Measurements from ENCODE around the gene IL36A. TPM values are rescaled to one million over a fixed set of nuclear protein-coding genes. Genes with fewer than 3 reads are reported as not detected.

Gene IL36A, protein sequence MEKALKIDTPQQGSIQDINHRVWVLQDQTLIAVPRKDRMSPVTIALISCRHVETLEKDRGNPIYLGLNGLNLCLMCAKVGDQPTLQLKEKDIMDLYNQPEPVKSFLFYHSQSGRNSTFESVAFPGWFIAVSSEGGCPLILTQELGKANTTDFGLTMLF
- total RNA-seq, result not detected

GRCh38 chr2:113005030-113005509 lies at the start of gene IL36A:
Gene IL36A, plus strand, starts transcription at chr2:113005459. Its CDS starts 413 bp downstream, at chr2:113005872.
- Histone ChIP-seq H3K4me1 (no peaks in the 10 kb centered on the region), H3K27me3 (no peaks in the 10 kb centered on the region), H3K27ac (no peak within 1 kb of the TSS), H3K9me3 (peaks cover under 1 to 13% (median 8%) of the 10 kb centered on the region in 4 donors), H3K4me3 (no peak within 1 kb of the TSS), H3K36me3 (no peaks in the 10 kb centered on the region)
- TF ChIP-seq POLR2AphosphoS5 (IDR thresholded peaks at IDR 0.05) (no peak), EP300 (IDR thresholded peaks at IDR 0.05) (no peak), CTCF (IDR thresholded peaks at IDR 0.05) (no peak), POLR2A (IDR thresholded peaks at IDR 0.05) (no peak)
- 76 to 87% methylated on average over 3 of the region's 3 CpGs for WGBS, 2 donors
- ATAC-seq (ENCODE audit: low FRiP score in 2 of 2) (no peak), DNase-seq (no peak)

GRCh38 chr2:112957511-112957910 lies 47.7 kb upstream of the IL36A start:
- Histone ChIP-seq H3K4me3 (no peak overlapping the region), H3K4me1 (no peaks in the 10 kb centered on the region), H3K27ac (no peak overlapping the region), H3K27me3 (no peaks in the 10 kb centered on the region), H3K36me3 (no peaks in the 10 kb centered on the region), H3K9me3 (no peaks in the 10 kb centered on the region)
- TF ChIP-seq POLR2A (IDR thresholded peaks at IDR 0.05), result no peak
- no peak for TF ChIP-seq CTCF (IDR thresholded peaks at IDR 0.05)
- no peak for TF ChIP-seq POLR2AphosphoS5 (IDR thresholded peaks at IDR 0.05)
- no peak for TF ChIP-seq EP300 (IDR thresholded peaks at IDR 0.05)
- DNase-seq, result no peak
- WGBS, 2 donors, result 97 to 100% methylated on average over 3 of the region's 3 CpGs
- no peak for ATAC-seq (ENCODE audit: low FRiP score in 2 of 2)

GRCh38 chr2:112958428-112959108 lies 46.7 kb upstream of the IL36A start:
- Histone ChIP-seq H3K36me3 (no peaks in the 10 kb centered on the region), H3K4me1 (no peaks in the 10 kb centered on the region), H3K4me3 (no peak overlapping the region), H3K27me3 (no peaks in the 10 kb centered on the region), H3K9me3 (no peaks in the 10 kb centered on the region), H3K27ac (no peak overlapping the region)
- DNase-seq, result no peak
- 47 to 50% methylated on average over 9 of the region's 9 CpGs for WGBS, 2 donors
- TF ChIP-seq POLR2A (IDR thresholded peaks at IDR 0.05) (no peak), CTCF (IDR thresholded peaks at IDR 0.05) (peak; percentile 46 to 73 (median 57))
- peak in 1 of 2 donors; percentile 84 for ATAC-seq (ENCODE audit: low FRiP score in 2 of 2)

DNA sequence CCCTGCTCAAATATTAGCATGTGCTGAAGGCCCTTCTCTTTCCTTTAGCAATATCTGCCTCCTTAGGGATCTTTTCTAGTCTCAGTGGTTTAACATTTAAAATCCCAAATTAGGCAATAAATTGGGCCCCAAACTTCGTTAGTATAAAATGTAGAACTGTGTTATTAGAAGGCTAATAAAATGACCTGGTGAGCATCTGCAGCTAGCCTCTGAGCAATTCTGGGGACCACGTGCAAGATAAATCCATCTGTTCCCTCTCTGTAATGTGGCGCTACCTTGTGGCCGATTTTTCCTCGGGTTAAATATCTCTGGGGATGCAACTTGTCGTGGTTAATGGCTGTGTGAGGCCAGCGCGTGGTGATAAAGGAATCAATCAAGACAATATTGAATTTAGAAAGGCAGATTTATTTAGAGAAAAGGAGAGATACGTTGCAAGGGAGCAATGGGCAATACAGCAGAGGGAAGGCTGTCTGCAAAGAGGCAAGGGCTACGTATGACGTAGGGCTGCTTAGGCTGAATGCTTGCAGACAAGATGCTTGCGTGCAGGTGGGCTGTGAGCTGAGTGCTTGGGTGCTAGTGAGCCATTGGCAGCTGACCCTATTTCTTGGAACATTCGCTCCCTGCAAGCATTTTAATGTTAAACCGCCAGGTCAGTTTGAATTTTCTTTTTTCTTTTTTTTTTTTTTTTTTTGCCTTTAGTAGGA lies 46.0 kb upstream of the IL36A start:
- 77% methylated on average over 14 of the region's 14 CpGs for WGBS, 2 donors
- no peak for ATAC-seq (ENCODE audit: low FRiP score in 2 of 2)

More for the DNA sequence above, 46.0 kb upstream of the IL36A start:
- Histone ChIP-seq H3K4me3 (no peak overlapping the region), H3K27ac (no peak overlapping the region), H3K27me3 (no peaks in the 10 kb centered on the region), H3K36me3 (no peaks in the 10 kb centered on the region), H3K9me3 (no peaks in the 10 kb centered on the region), H3K4me1 (no peaks in the 10 kb centered on the region)
- TF ChIP-seq POLR2AphosphoS5 (IDR thresholded peaks at IDR 0.05) (no peak), CTCF (IDR thresholded peaks at IDR 0.05) (peak in 1 of 6 experiments; percentile 29)
- no peak for DNase-seq

All from upper lobe of left lung (tissue), 6 donors.